Mucosa of rectum (tissue), 2 donors: ENCODE results near the gene RBM12.
"Not testable (repeated sequence)": the region's sequence is repeated elsewhere in the genome, so short reads cannot be mapped to it uniquely, and the experiment has no call there.

Experiments
- H3K27ac ChIP-seq, 2 donors: one replicate each; pipeline ENCODE4 v1.7.0; 2013; ENCODE audit warnings: inconsistent platforms in 2 of 2, low read depth in 2 of 2, low read length in 2 of 2
- H3K27me3 ChIP-seq, 2 donors: one replicate each; pipeline ENCODE4 v1.7.0; 2013; ENCODE audit warnings: low read length in 2 of 2; ENCODE audit not compliant: control insufficient read depth in 2 of 2, insufficient read depth in 2 of 2
- H3K36me3 ChIP-seq, 2 donors: one replicate each; pipeline ENCODE4 v1.7.0; 2013; ENCODE audit warnings: low read length in 2 of 2; ENCODE audit not compliant: control insufficient read depth in 2 of 2, insufficient read depth in 2 of 2
- H3K4me1 ChIP-seq, 2 donors: one replicate each; pipeline ENCODE4 v1.7.0; 2013; ENCODE audit warnings: low read length in 2 of 2, mild to moderate bottlenecking in 1 of 2; ENCODE audit not compliant: control insufficient read depth in 2 of 2, insufficient read depth in 2 of 2
- H3K4me3 ChIP-seq, 2 donors: one replicate each; pipeline ENCODE4 v1.7.0; 2013; ENCODE audit warnings: low read length in 2 of 2
- H3K9ac ChIP-seq, 2 donors: one replicate each; pipeline ENCODE4 v1.7.0; 2013; ENCODE audit warnings: low read length in 2 of 2, low read depth in 1 of 2, mild to moderate bottlenecking in 1 of 2
- H3K9me3 ChIP-seq, 2 donors: one replicate each; pipeline ENCODE4 v1.7.0; 2013; ENCODE audit warnings: low read length in 2 of 2; ENCODE audit not compliant: control insufficient read depth in 2 of 2
- donor health status: healthy.
- donor health status: Normal muscosa, but diverticular disease.

The RBM12 gene

GRCh38 chr20:35697696-35698297 is 33.1 kb upstream of the RBM12 start:
- peaks cover 18 to 20% of the 10 kb centered on the region in 2 donors for H3K4me1 ChIP-seq
- H3K9me3 ChIP-seq, result no peaks in the 10 kb centered on the region
- peaks cover 20 to 24% of the 10 kb centered on the region in 2 donors for H3K36me3 ChIP-seq
- peak overlapping the region; percentile 93 to 98 for H3K9ac ChIP-seq
- H3K27me3 ChIP-seq, result no peaks in the 10 kb centered on the region
- H3K4me3 ChIP-seq, result peak overlapping the region; percentile 94 to 99
- H3K27ac ChIP-seq, result no peak overlapping the region

GRCh38 chr20:35695978-35696377 is 31.3 kb upstream of the RBM12 start:
- Histone ChIP-seq H3K27me3 (no peaks in the 10 kb centered on the region), H3K4me3 (no peak overlapping the region), H3K27ac (no peak overlapping the region), H3K9me3 (no peaks in the 10 kb centered on the region), H3K36me3 (peaks cover 14 to 23% of the 10 kb centered on the region in 2 donors), H3K4me1 (peaks cover 18 to 20% of the 10 kb centered on the region in 2 donors), H3K9ac (no peak overlapping the region)

- Histone ChIP-seq H3K27ac (no peak overlapping the region), H3K4me1 (peaks cover 14 to 15% of the 10 kb centered on the region in 2 donors), H3K4me3 (no peak overlapping the region), H3K9ac (no peak overlapping the region), H3K9me3 (no peaks in the 10 kb centered on the region), H3K27me3 (no peaks in the 10 kb centered on the region), H3K36me3 (peaks cover 16 to 26% of the 10 kb centered on the region in 2 donors)
These were observed 30.6 kb upstream of the RBM12 start for GRCh38 chr20:35695245-35695749.

- Histone ChIP-seq H3K36me3 (peaks cover 21 to 32% of the 10 kb centered on the region in 2 donors), H3K4me1 (no peaks in the 10 kb centered on the region), H3K9ac (no peak overlapping the region), H3K9me3 (no peaks in the 10 kb centered on the region), H3K27me3 (no peaks in the 10 kb centered on the region), H3K4me3 (no peak overlapping the region), H3K27ac (no peak overlapping the region)
These were observed 25.6 kb upstream of the RBM12 start for GRCh38 chr20:35690265-35690664.

GRCh38 chr20:35686872-35687271 is 22.2 kb upstream of the RBM12 start:
- not testable (repeated sequence) for H3K9me3 ChIP-seq, H3K4me3 ChIP-seq, H3K4me1 ChIP-seq, H3K9ac ChIP-seq, H3K27me3 ChIP-seq, H3K27ac ChIP-seq
- peaks cover 19 to 23% of the 10 kb centered on the region in 2 donors for H3K36me3 ChIP-seq

- not testable (repeated sequence) for H3K27ac ChIP-seq, H3K9me3 ChIP-seq, H3K4me3 ChIP-seq, H3K4me1 ChIP-seq, H3K27me3 ChIP-seq, H3K9ac ChIP-seq
- peaks cover 20 to 23% of the 10 kb centered on the region in 2 donors for H3K36me3 ChIP-seq
These were observed 20.7 kb upstream of the RBM12 start for GRCh38 chr20:35685368-35685767.

GRCh38 chr20:35681960-35682359 is 17.3 kb upstream of the RBM12 start:
- H3K9me3 ChIP-seq, result no peaks in the 10 kb centered on the region

GRCh38 chr20:35680452-35681183 is 15.9 kb upstream of the RBM12 start:
- no peaks in the 10 kb centered on the region for H3K4me1 ChIP-seq
- H3K27me3 ChIP-seq, result no peaks in the 10 kb centered on the region
- H3K36me3 ChIP-seq, result peaks cover 7 to 8% of the 10 kb centered on the region in 2 donors
- H3K4me3 ChIP-seq, result no peak overlapping the region
- H3K9ac ChIP-seq, result no peak overlapping the region
- H3K9me3 ChIP-seq, result no peaks in the 10 kb centered on the region
- no peak overlapping the region for H3K27ac ChIP-seq

More at GRCh38 chr20:35681960-35682359, 17.3 kb upstream of the RBM12 start:
- Histone ChIP-seq H3K27me3 (no peaks in the 10 kb centered on the region), H3K36me3 (peaks cover 9 to 10% of the 10 kb centered on the region in 2 donors), H3K27ac (no peak overlapping the region), H3K9ac (no peak overlapping the region), H3K4me1 (no peaks in the 10 kb centered on the region), H3K4me3 (no peak overlapping the region)

- H3K9ac ChIP-seq, result no peak overlapping the region
- no peaks in the 10 kb centered on the region for H3K9me3 ChIP-seq
- no peaks in the 10 kb centered on the region for H3K4me1 ChIP-seq
- no peak overlapping the region for H3K27ac ChIP-seq
- H3K36me3 ChIP-seq, result peaks cover 31% of the 10 kb centered on the region in 2 donors
- no peak overlapping the region for H3K4me3 ChIP-seq
- no peaks in the 10 kb centered on the region for H3K27me3 ChIP-seq
These were observed 10.2 kb upstream of the RBM12 start for GRCh38 chr20:35674921-35675320.

GRCh38 chr20:35673884-35674283 is 9.2 kb upstream of the RBM12 start:
- Histone ChIP-seq H3K9ac (no peak overlapping the region), H3K27me3 (no peaks in the 10 kb centered on the region)

More at GRCh38 chr20:35673884-35674283, 9.2 kb upstream of the RBM12 start:
- H3K9me3 ChIP-seq, result no peaks in the 10 kb centered on the region
- no peak overlapping the region for H3K4me3 ChIP-seq
- H3K27ac ChIP-seq, result no peak overlapping the region
- H3K36me3 ChIP-seq, result peaks cover 39% of the 10 kb centered on the region in 2 donors
- H3K4me1 ChIP-seq, result no peaks in the 10 kb centered on the region
